Upper lobe of right lung (tissue), 1 donor: ENCODE results near the gene CERS2. TPM values are rescaled to one million over a fixed set of nuclear protein-coding genes. Genes with fewer than 3 reads are reported as not detected.

ENCODE experiments used
- ATAC-seq: fragments of 200-7000 bp; cut with Tn5 transposase; one replicate; pipeline ENCODE4 v1.9.1; 2020; ENCODE audit warnings: mild to moderate bottlenecking, moderate library complexity
- DNase-seq: peaks from one replicate; pipeline ENCODE4 v3.0.0-alpha.2; 2020
- H3K27ac ChIP-seq: fragments of 200-600 bp; one replicate; pipeline ENCODE4 v1.8.0; 2022
- H3K27me3 ChIP-seq: fragments of 200-600 bp; one replicate; pipeline ENCODE4 v1.8.0; 2022; ENCODE audit warnings: mild to moderate bottlenecking
- H3K36me3 ChIP-seq: fragments of 200-600 bp; one replicate; pipeline ENCODE4 v1.8.0; 2022
- H3K4me1 ChIP-seq: fragments of 200-600 bp; one replicate; pipeline ENCODE4 v1.8.0; 2022
- H3K4me3 ChIP-seq: fragments of 200-600 bp; one replicate; pipeline ENCODE4 v1.8.0; 2022; ENCODE audit warnings: mild to moderate bottlenecking
- H3K9me3 ChIP-seq: fragments of 200-600 bp; one replicate; pipeline ENCODE4 v1.8.0; 2022
- intact Hi-C: fragments of 100-400 bp; cut with DNase I; formaldehyde crosslinking; loops from one replicate; pipeline ENCODE4 v1.11.0; 2022
- total RNA-seq: library from RNA; stranded (reverse); fragmentation: NEBNext Ultra II Directional; extraction: Animal tissue kit (Norgen Biotek cat#: 25700); gene quantifications from one replicate; pipeline ENCODE4 v1.2.1, GENCODE V29; 2021
- TF ChIP-seq, protein P1 (sequence below): fragments of 200-600 bp; IDR thresholded peaks from one replicate; pipeline ENCODE4 v1.8.0; 2022; ENCODE audit warnings: antibody characterized with exemption
- donor health status: DM: no; HTN: yes; CAD: no; lungs with severe emphysema.

The CERS2 gene
- total RNA-seq, 1 donor from 2014 or later = 354 TPM

DNA sequence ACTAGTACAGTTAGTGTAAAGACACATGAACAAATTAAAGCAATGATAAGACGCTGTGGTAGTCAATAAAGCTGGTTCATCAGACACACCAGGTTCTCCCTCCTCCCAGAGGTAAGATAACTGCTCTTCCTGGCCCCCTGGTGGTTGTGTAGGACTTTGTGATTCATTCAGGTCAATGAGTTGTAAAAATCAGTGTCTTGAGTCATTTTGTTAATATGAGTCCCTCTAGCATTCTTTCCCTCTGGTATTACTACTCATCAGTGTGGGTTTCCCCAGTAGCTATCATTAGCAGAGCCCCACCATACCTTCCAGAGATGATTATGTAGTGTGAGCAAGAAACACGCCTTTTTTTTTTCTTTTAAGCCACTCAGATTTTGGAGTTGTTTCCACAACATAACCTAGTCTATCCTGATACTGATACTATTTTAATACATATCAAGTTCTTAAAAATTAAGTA lies 52.1 kb downstream of the CERS2 start:
- H3K4me3 ChIP-seq = no peak overlapping the region
- ATAC-seq (peak; percentile 57), DNase-seq (no peak)
- intact Hi-C loops = loop anchor here (10.0 kb wide), 1 partner anchor 68 kb away; no protein-coding TSS in a partner anchor
- TF ChIP-seq, protein P1, sequence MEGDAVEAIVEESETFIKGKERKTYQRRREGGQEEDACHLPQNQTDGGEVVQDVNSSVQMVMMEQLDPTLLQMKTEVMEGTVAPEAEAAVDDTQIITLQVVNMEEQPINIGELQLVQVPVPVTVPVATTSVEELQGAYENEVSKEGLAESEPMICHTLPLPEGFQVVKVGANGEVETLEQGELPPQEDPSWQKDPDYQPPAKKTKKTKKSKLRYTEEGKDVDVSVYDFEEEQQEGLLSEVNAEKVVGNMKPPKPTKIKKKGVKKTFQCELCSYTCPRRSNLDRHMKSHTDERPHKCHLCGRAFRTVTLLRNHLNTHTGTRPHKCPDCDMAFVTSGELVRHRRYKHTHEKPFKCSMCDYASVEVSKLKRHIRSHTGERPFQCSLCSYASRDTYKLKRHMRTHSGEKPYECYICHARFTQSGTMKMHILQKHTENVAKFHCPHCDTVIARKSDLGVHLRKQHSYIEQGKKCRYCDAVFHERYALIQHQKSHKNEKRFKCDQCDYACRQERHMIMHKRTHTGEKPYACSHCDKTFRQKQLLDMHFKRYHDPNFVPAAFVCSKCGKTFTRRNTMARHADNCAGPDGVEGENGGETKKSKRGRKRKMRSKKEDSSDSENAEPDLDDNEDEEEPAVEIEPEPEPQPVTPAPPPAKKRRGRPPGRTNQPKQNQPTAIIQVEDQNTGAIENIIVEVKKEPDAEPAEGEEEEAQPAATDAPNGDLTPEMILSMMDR = peak; percentile 86
- no peaks in the 10 kb centered on the region for H3K27me3 ChIP-seq
- no peaks in the 10 kb centered on the region for H3K9me3 ChIP-seq
- no peak overlapping the region for H3K27ac ChIP-seq
- H3K36me3 ChIP-seq = peaks cover under 1% of the 10 kb centered on the region
- peaks cover 7% of the 10 kb centered on the region for H3K4me1 ChIP-seq

DNA sequence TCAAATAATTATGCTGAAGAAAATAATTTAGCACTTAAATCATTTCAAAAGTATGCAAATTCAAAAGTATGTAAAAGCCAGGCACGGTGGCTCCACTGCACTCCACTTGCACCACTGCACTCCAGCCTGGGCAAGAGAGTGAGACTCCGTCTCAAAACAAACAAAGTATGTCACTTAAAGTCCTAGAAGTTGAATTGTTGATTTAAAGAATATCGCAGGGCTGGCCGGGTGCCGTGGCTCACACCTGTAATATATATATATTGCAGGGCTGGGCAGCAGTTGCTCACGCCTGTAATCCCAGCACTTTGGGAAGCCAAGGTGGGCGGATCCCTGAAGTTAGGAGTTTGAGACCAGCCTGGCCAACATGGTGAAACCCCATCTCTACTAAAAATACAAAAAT lies 57.2 kb downstream of the CERS2 start:
- H3K9me3 ChIP-seq = no peaks in the 10 kb centered on the region
- ATAC-seq (no peak), DNase-seq (no peak)
- TF ChIP-seq, protein P1 = no peak
- H3K36me3 ChIP-seq = no peaks in the 10 kb centered on the region
- no peaks in the 10 kb centered on the region for H3K27me3 ChIP-seq
- no peak overlapping the region for H3K27ac ChIP-seq
- no peaks in the 10 kb centered on the region for H3K4me1 ChIP-seq
- intact Hi-C loops = no loop called here
- H3K4me3 ChIP-seq = no peak overlapping the region

Other genes starting within 250 kb of the CERS2 start
- 533 TPM for gene CTSS, start 209.1 kb downstream of the CERS2 start, total RNA-seq
- gene CTSK, start 166.6 kb downstream of the CERS2 start, total RNA-seq = 35.5 TPM
- 53.8 TPM for gene ARNT, start 98.2 kb downstream of the CERS2 start, total RNA-seq
- gene CTXND2, start 87.7 kb downstream of the CERS2 start, total RNA-seq = not detected
- gene SETDB1, start 48.5 kb downstream of the CERS2 start, total RNA-seq = 45.8 TPM
- gene ANXA9, start 7.5 kb upstream of the CERS2 start, total RNA-seq = 1.2 TPM
- gene MINDY1, start 32.1 kb upstream of the CERS2 start, total RNA-seq = 26.5 TPM
- gene PRUNE1, start 33.6 kb upstream of the CERS2 start, total RNA-seq = 18.3 TPM
- gene BNIPL, start 61.8 kb upstream of the CERS2 start, total RNA-seq = 5.2 TPM
- gene C1orf56, start 72.9 kb upstream of the CERS2 start, total RNA-seq = 3.9 TPM
- 105 TPM for gene CDC42SE1, start 84.8 kb upstream of the CERS2 start, total RNA-seq
- gene MLLT11, start 85.6 kb upstream of the CERS2 start, total RNA-seq = 0.72 TPM
- gene GABPB2, start 95.9 kb upstream of the CERS2 start, total RNA-seq = 15.2 TPM
- gene SEMA6C, start 171.8 kb upstream of the CERS2 start, total RNA-seq = 6.7 TPM
- gene TNFAIP8L2, start 181.8 kb upstream of the CERS2 start, total RNA-seq = 10.3 TPM
- gene LYSMD1, start 191.1 kb upstream of the CERS2 start, total RNA-seq = 6.2 TPM
- 34.6 TPM for gene SCNM1, start 191.3 kb upstream of the CERS2 start, total RNA-seq
- gene TMOD4, start 201.1 kb upstream of the CERS2 start, total RNA-seq = not detected
- gene VPS72, start 215.4 kb upstream of the CERS2 start, total RNA-seq = 42.6 TPM
- 54.0 TPM for gene PIP5K1A, start 223.7 kb upstream of the CERS2 start, total RNA-seq